GM23338 (cell line): Measurements from ENCODE around the gene MPP3. TPM values are rescaled to one million over a fixed set of nuclear protein-coding genes. Genes with fewer than 3 reads are reported as not detected.

Experiments
- ATAC-seq: fragments of 200-7000 bp; cut with Tn5 transposase; 3 replicates; pipeline ENCODE4 v1.9.1; 2020
- DNase-seq: peaks from one replicate; pipeline ENCODE4 v3.0.0-alpha.2; 2015; ENCODE audit warnings: low spot score
- H2AFZ ChIP-seq: fragments of 200-600 bp; sonication (generic); 2 replicates; pipeline ENCODE4 v1.8.0; 2016; ENCODE audit warnings: antibody characterized with exemption, mild to moderate bottlenecking, moderate library complexity
- H3F3A ChIP-seq: fragments of 200-600 bp; sonication (generic); replicated peaks from 2 replicates; pipeline ENCODE4 v1.8.0; 2017; ENCODE audit warnings: antibody characterized with exemption, mixed run types, low read depth
- H3K27ac ChIP-seq: fragments of 200-600 bp; sonication (generic); 2 replicates; pipeline ENCODE4 v1.6.1; 2016; ENCODE audit warnings: low read depth
- H3K27me3 ChIP-seq: fragments of 200-600 bp; sonication (generic); 2 replicates; pipeline ENCODE4 v1.8.0; 2016; ENCODE audit warnings: mild to moderate bottlenecking, mixed run types, moderate library complexity; ENCODE audit not compliant: insufficient read depth
- H3K36me3 ChIP-seq: fragments of 200-600 bp; sonication (generic); 2 replicates; pipeline ENCODE4 v1.8.0; 2016; ENCODE audit warnings: mild to moderate bottlenecking; ENCODE audit not compliant: insufficient read depth
- H3K4me1 ChIP-seq: fragments of 200-600 bp; sonication (generic); 2 replicates; pipeline ENCODE4 v1.8.0; 2016; ENCODE audit warnings: mild to moderate bottlenecking, moderate library complexity; ENCODE audit not compliant: insufficient read depth
- H3K4me2 ChIP-seq: fragments of 200-600 bp; sonication (generic); 2 replicates; pipeline ENCODE4 v1.7.1; 2017; ENCODE audit warnings: mixed run types
- H3K4me3 ChIP-seq: fragments of 200-600 bp; sonication (generic); 2 replicates; pipeline ENCODE4 v1.6.1; 2016; ENCODE audit warnings: mixed run types
- H3K79me2 ChIP-seq: fragments of 200-600 bp; sonication (generic); replicated peaks from 2 replicates; pipeline ENCODE4 v1.8.0; 2017; ENCODE audit warnings: mild to moderate bottlenecking; ENCODE audit not compliant: insufficient read depth
- H3K9me2 ChIP-seq: fragments of 200-600 bp; sonication (generic); 2 replicates; pipeline ENCODE4 v1.8.0; 2017; ENCODE audit not compliant: insufficient read depth
- H4K20me1 ChIP-seq: fragments of 200-600 bp; sonication (generic); replicated peaks from 2 replicates; pipeline ENCODE4 v1.8.0; 2017; ENCODE audit warnings: mild to moderate bottlenecking; ENCODE audit not compliant: insufficient read depth
- H3K27ac Mint-ChIP-seq: 2 replicates; pipeline ENCODE4 v1.8.0; 2020; ENCODE audit warnings: inconsistent platforms, mild to moderate bottlenecking, moderate library complexity, mixed read lengths
- H3K27me3 Mint-ChIP-seq: 3 replicates; pipeline ENCODE4 v1.8.0; 2022; ENCODE audit warnings: low read depth, mild to moderate bottlenecking, moderate library complexity, mixed read lengths, inconsistent platforms; ENCODE audit not compliant: insufficient read depth, poor library complexity
- H3K36me3 Mint-ChIP-seq: 3 replicates; pipeline ENCODE4 v1.8.0; 2021; ENCODE audit warnings: low read depth, mild to moderate bottlenecking, inconsistent platforms, moderate library complexity, mixed read lengths
- H3K4me1 Mint-ChIP-seq: 3 replicates; pipeline ENCODE4 v1.8.0; 2020; ENCODE audit warnings: mild to moderate bottlenecking, inconsistent platforms, mixed read lengths
- H3K4me3 Mint-ChIP-seq: 3 replicates; pipeline ENCODE4 v1.8.0; 2021; ENCODE audit warnings: moderate library complexity, mild to moderate bottlenecking, inconsistent platforms, mixed read lengths
- H3K9me3 Mint-ChIP-seq: 3 replicates; pipeline ENCODE4 v1.8.0; 2020; ENCODE audit warnings: moderate library complexity, mild to moderate bottlenecking, inconsistent platforms, mixed read lengths
- CREB1 ChIP-seq: fragments of 250-450 bp; sonication (Bioruptor Pico); IDR thresholded peaks from 2 replicates; pipeline ENCODE4 v1.5.0; 2020; ENCODE audit warnings: low read depth, mild to moderate bottlenecking, moderate library complexity
- CTCF ChIP-seq, 2 experiments: fragments of 200-600 bp in 1 of 2; sonication (generic) in 1 of 2; conservative IDR thresholded peaks; 2 replicates each; pipeline versions ENCODE4 v1.5.1 to v1.6.1; 2016 to 2017; ENCODE audit warnings: antibody characterized with exemption in 2 of 2, low read depth in 2 of 2, mild to moderate bottlenecking in 2 of 2, moderate library complexity in 1 of 2
- ETS1 ChIP-seq: IDR thresholded peaks from 2 replicates; pipeline ENCODE4 v1.6.1; 2016; ENCODE audit warnings: antibody characterized with exemption
- EZH2phosphoT487 ChIP-seq: fragments of 200-600 bp; sonication (generic); IDR thresholded peaks from one replicate; pipeline ENCODE4 v1.8.1; 2018; ENCODE audit warnings: antibody characterized with exemption; ENCODE audit not compliant: unreplicated experiment
- JUNB ChIP-seq: IDR thresholded peaks from one replicate; pipeline ENCODE4 v1.6.1; 2016; ENCODE audit warnings: antibody characterized with exemption; ENCODE audit not compliant: unreplicated experiment
- NANOG ChIP-seq: IDR thresholded peaks from 2 replicates; pipeline ENCODE4 v1.6.1; 2016; ENCODE audit warnings: antibody characterized with exemption, borderline replicate concordance
- REST ChIP-seq: IDR thresholded peaks from one replicate; pipeline ENCODE4 v1.6.1; 2018; ENCODE audit warnings: antibody characterized with exemption; ENCODE audit not compliant: unreplicated experiment
- STAT1 ChIP-seq: IDR thresholded peaks from one replicate; pipeline ENCODE4 v1.6.1; 2016; ENCODE audit warnings: antibody characterized with exemption; ENCODE audit not compliant: unreplicated experiment
- ZNF114 ChIP-seq: fragments of 250-450 bp; sonication (Bioruptor Pico); IDR thresholded peaks from 2 replicates; pipeline ENCODE4 v1.5.0; 2020; ENCODE audit warnings: mild to moderate bottlenecking, moderate library complexity
- ZNF331 ChIP-seq: fragments of 250-450 bp; sonication (Bioruptor Pico); IDR thresholded peaks from 2 replicates; pipeline ENCODE4 v1.5.0; 2020; ENCODE audit warnings: low read depth, mild to moderate bottlenecking, moderate library complexity
- ZNF462 ChIP-seq: fragments of 250-450 bp; sonication (Bioruptor Pico); IDR thresholded peaks from 2 replicates; pipeline ENCODE4 v1.5.0; 2020; ENCODE audit warnings: mild to moderate bottlenecking, moderate library complexity
- polyA plus RNA-seq: library from polyadenylated mRNA; unstranded; fragments of >200 nt; fragmentation: Nextera tagmentation; extraction: Ambion mirVana; gene quantifications from 2 replicates; pipeline ENCODE4 v1.2.1, GENCODE V29; 2016
- total RNA-seq: library from RNA; depleted of rRNA; stranded (reverse); fragments of >200 nt; shearing (Covaris generic); gene quantifications from 2 replicates; pipeline ENCODE4 v1.2.3, GENCODE V29; 2014

MPP3 gene
- total and polyA plus RNA-seq, 2 experiments from 2014 or later: 6.6 to 7.4 TPM

GRCh38 chr17:43818966-43819365, 14.0 kb downstream of the MPP3 start:
- Histone ChIP-seq H3K36me3 (no peaks in the 10 kb centered on the region), H3K4me3 (no peak overlapping the region), H3K4me2 (no peak overlapping the region), H3F3A (no peaks in the 10 kb centered on the region), H3K27me3 (no peaks in the 10 kb centered on the region), H2AFZ (no peak overlapping the region), H3K4me1 (no peaks in the 10 kb centered on the region), H3K27ac (no peak overlapping the region), H4K20me1 (no peaks in the 10 kb centered on the region), H3K79me2 (no peaks in the 10 kb centered on the region), H3K9me2 (no peaks in the 10 kb centered on the region)
- ATAC-seq (no peak), DNase-seq (no peak)
- peaks cover 1% of the 10 kb centered on the region for H3K27me3 Mint-ChIP-seq
- H3K9me3 Mint-ChIP-seq: no peaks in the 10 kb centered on the region
- no peak overlapping the region for H3K27ac Mint-ChIP-seq
- peaks cover 6% of the 10 kb centered on the region for H3K4me1 Mint-ChIP-seq
- TF ChIP-seq JUNB (no peak), ETS1 (no peak), ZNF114 (CRISPR knock-in tag) (no peak), CTCF (conservative IDR thresholded peaks at IDR 0.05; ENCODE audit: low read depth in 2 of 2) (no peak), ZNF331 (CRISPR knock-in tag) (no peak), NANOG (no peak), REST (no peak), EZH2phosphoT487 (no peak), ZNF462 (CRISPR knock-in tag) (no peak), CREB1 (CRISPR knock-in tag) (no peak), STAT1 (no peak)
- no peak overlapping the region for H3K4me3 Mint-ChIP-seq
- no peaks in the 10 kb centered on the region; the same call in 2 of the 3 replicates for H3K36me3 Mint-ChIP-seq
